ENCODE measurements around the gene USP24.
"Not testable (repeated sequence)": the region's sequence is repeated elsewhere in the genome, so short reads cannot be mapped to it uniquely, and the experiment has no call there.

USP24 gene

GRCh38 chr1:55150880-55151588, 64.1 kb downstream of the USP24 start:
- DNase-seq = no peak

- no peak for DNase-seq
Measured at GRCh38 chr1:55148676-55149075, 66.5 kb downstream of the USP24 start.

- DNase-seq = no peak
Measured at GRCh38 chr1:55147524-55147923, 67.6 kb downstream of the USP24 start.

- DNase-seq = no peak
Measured at GRCh38 chr1:55146781-55147180, 68.4 kb downstream of the USP24 start.

- no peak for DNase-seq
Measured at GRCh38 chr1:55144886-55145285, 70.3 kb downstream of the USP24 start.

- no peak for DNase-seq
Measured at GRCh38 chr1:55143684-55144083, 71.5 kb downstream of the USP24 start.

- no peak for DNase-seq
Measured at GRCh38 chr1:55141295-55141893, 73.8 kb downstream of the USP24 start.

- no peak for DNase-seq
Measured at GRCh38 chr1:55140546-55140983, 74.6 kb downstream of the USP24 start.

- DNase-seq = no peak
Measured at GRCh38 chr1:55140137-55140536, 75.0 kb downstream of the USP24 start.

GRCh38 chr1:55138823-55139222, 76.3 kb downstream of the USP24 start:
- DNase-seq = no peak

GRCh38 chr1:55134152-55134808, 80.9 kb downstream of the USP24 start:
- no peak for DNase-seq

GRCh38 chr1:55131801-55132200, 83.4 kb downstream of the USP24 start:
- DNase-seq = no peak

- DNase-seq = no peak
Measured at GRCh38 chr1:55131218-55131617, 83.9 kb downstream of the USP24 start.

GRCh38 chr1:55129194-55129728, 85.9 kb downstream of the USP24 start:
- DNase-seq = no peak

GRCh38 chr1:55128418-55128995, 86.7 kb downstream of the USP24 start:
- no peak for DNase-seq

- no peak for DNase-seq
Measured at GRCh38 chr1:55127827-55128343, 87.3 kb downstream of the USP24 start.

GRCh38 chr1:55124470-55124869, 90.7 kb downstream of the USP24 start:
- no peak for DNase-seq

- no peak for DNase-seq
Measured at GRCh38 chr1:55120538-55120937, 94.6 kb downstream of the USP24 start.

- no peak for DNase-seq
Measured at GRCh38 chr1:55118651-55119329, 96.4 kb downstream of the USP24 start.

GRCh38 chr1:55117941-55118340, 97.2 kb downstream of the USP24 start:
- no peak for DNase-seq

GRCh38 chr1:55109005-55109404, 106.2 kb downstream of the USP24 start:
- not testable (repeated sequence) for DNase-seq

GRCh38 chr1:55107101-55107500, 108.1 kb downstream of the USP24 start:
- no peak for DNase-seq

- DNase-seq = no peak
Measured at GRCh38 chr1:55103891-55104290, 111.3 kb downstream of the USP24 start.
